PC-3 (cell line): ENCODE data around the gene NCF4. TPM values are rescaled to one million over a fixed set of nuclear protein-coding genes. Genes with fewer than 3 reads are reported as not detected.
A peak's percentile ranks its signal among the peaks of the same experiment; 100 is the strongest.

ENCODE experiments used
- ATAC-seq: fragments of 200-7000 bp; cut with Tn5 transposase; 2 replicates; pipeline ENCODE4 v1.9.1; 2020; ENCODE audit warnings: mild to moderate bottlenecking, moderate library complexity
- BruUV-seq: library from RNA; stranded (reverse); fragments of 400-500 nt; replicated peaks from 2 replicates; lab custom pipeline; 2021; lab: Mats Ljungman, UMichigan
- CTCF ChIA-PET: fragments of 300-600 bp; sonication (Branson Sonifier 250); formaldehyde crosslinking; loops from one replicate; lab custom pipeline; 2022; ENCODE audit warnings: antibody characterized with exemption; lab: Charles Lee
- POLR2A ChIA-PET: fragments of 300-600 bp; sonication (Branson Sonifier 250); formaldehyde crosslinking; loops from one replicate; lab custom pipeline; 2022; ENCODE audit warnings: antibody characterized with exemption; ENCODE audit not compliant: unreplicated experiment; lab: Charles Lee
- DNase-seq: peaks from one replicate; pipeline ENCODE4 v3.0.0-alpha.2; 2015
- H2AFZ ChIP-seq: fragments of 300-600 bp; sonication (generic); 2 replicates; pipeline ENCODE4 v1.6.0; 2016; ENCODE audit warnings: antibody characterized with exemption, low read length
- H3F3A ChIP-seq: fragments of 300-600 bp; sonication (generic); one replicate; pipeline ENCODE4 v1.6.0; 2017; ENCODE audit warnings: antibody characterized with exemption, low read length, control low read depth, mild to moderate bottlenecking; ENCODE audit not compliant: unreplicated experiment
- H3K27ac ChIP-seq: fragments of 300-600 bp; sonication (generic); 2 replicates; pipeline ENCODE4 v1.5.1; 2016; ENCODE audit warnings: mild to moderate bottlenecking, low read length
- H3K27me3 ChIP-seq: fragments of 300-600 bp; sonication (generic); 2 replicates; pipeline ENCODE4 v1.6.1; 2016; ENCODE audit warnings: low read length, mixed read lengths
- H3K36me3 ChIP-seq: fragments of 300-600 bp; sonication (generic); 2 replicates; pipeline ENCODE4 v1.6.1; 2016; ENCODE audit warnings: low read depth, mixed run types, low read length, mixed read lengths
- H3K4me1 ChIP-seq: fragments of 300-600 bp; sonication (generic); 2 replicates; pipeline ENCODE4 v1.5.1; 2016; ENCODE audit warnings: low read length; ENCODE audit not compliant: insufficient read depth
- H3K4me2 ChIP-seq: fragments of 300-600 bp; sonication (generic); 2 replicates; pipeline ENCODE4 v1.6.0; 2016; ENCODE audit warnings: low read length
- H3K4me3 ChIP-seq: fragments of 300-600 bp; sonication (generic); 2 replicates; pipeline ENCODE4 v1.5.1; 2016; ENCODE audit warnings: mild to moderate bottlenecking, low read length, mixed read lengths
- H3K79me2 ChIP-seq: fragments of 300-600 bp; sonication (generic); 2 replicates; pipeline ENCODE4 v1.6.1; 2017; ENCODE audit warnings: low read length, mixed read lengths
- H3K9ac ChIP-seq: fragments of 300-600 bp; sonication (generic); 2 replicates; pipeline ENCODE4 v1.6.0; 2016; ENCODE audit warnings: mild to moderate bottlenecking, low read length
- H3K9me2 ChIP-seq: fragments of 300-600 bp; sonication (generic); replicated peaks from 2 replicates; pipeline ENCODE4 v1.6.1; 2016; ENCODE audit warnings: mixed run types, low read length, mixed read lengths
- H3K9me3 ChIP-seq: fragments of 300-600 bp; sonication (generic); 2 replicates; pipeline ENCODE4 v1.6.1; 2016; ENCODE audit warnings: low read length, mixed read lengths
- H4K20me1 ChIP-seq: fragments of 300-600 bp; sonication (generic); 2 replicates; pipeline ENCODE4 v1.6.1; 2016; ENCODE audit warnings: low read length, mixed read lengths
- CTCF ChIP-seq: fragments of 300-600 bp; sonication (generic); conservative IDR thresholded peaks from 2 replicates; pipeline ENCODE4 v1.5.1; 2017; ENCODE audit warnings: antibody characterized with exemption, low read depth, mild to moderate bottlenecking, low read length
- EZH2 ChIP-seq: fragments of 300-600 bp; sonication (generic); IDR thresholded peaks from one replicate; pipeline ENCODE4 v1.6.1; 2017; ENCODE audit warnings: antibody characterized with exemption, mild to moderate bottlenecking, low read length; ENCODE audit not compliant: unreplicated experiment
- EZH2phosphoT487 ChIP-seq: fragments of 300-600 bp; sonication (generic); IDR thresholded peaks from 2 replicates; pipeline ENCODE4 v1.6.1; 2018; ENCODE audit warnings: mild to moderate bottlenecking, antibody characterized with exemption, low read length, borderline replicate concordance
- intact Hi-C: fragments of 100-400 bp; cut with micrococcal nuclease; formaldehyde crosslinking; loops from 2 replicates; pipeline ENCODE4 v1.9.0; 2023
- total RNA-seq: library from RNA; depleted of rRNA; stranded (reverse); fragments of >200 nt; gene quantifications from 2 replicates; pipeline ENCODE4 v1.2.3, GENCODE V29; 2014

The NCF4 gene
- total RNA-seq, 1 experiment from 2014 or later = 0.47 TPM

DNA sequence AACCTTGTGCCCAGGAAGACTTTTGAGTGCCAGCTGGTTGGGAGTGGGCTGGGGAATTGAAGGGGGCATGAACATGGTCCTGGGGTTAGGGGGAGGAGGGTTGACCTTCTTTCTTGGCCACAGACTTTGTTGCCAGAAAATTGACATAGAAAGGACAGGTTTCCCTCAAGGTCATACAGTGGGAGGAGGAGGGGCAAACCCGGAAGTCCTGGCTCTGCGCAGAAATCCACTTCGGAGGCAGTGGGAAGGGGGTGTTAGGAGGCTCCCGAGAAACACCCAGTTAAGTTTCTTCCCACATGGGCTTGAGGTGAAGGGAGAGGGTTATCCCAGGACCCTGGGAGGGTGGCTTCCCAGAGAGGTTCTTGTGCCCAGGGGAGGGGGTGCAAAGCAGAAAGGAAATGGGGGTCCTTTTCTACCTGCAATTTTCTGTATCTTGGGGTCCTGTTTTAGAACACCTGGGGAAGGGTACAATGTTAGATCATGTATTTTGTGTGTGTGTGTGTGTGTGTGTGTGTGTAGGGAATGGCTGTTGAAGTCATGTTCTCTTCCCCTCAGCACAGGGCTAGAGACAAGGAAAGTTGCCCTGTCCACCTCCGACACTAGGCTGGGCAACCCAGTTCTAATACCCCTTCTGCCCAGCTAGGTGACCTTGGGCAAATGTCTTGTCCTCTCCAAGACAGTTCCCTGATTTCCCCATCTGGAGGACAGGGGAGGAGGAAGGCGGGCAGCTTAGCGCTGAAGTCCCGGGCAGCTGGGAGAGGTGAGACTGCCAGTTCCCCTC lies 45.1 kb upstream of the NCF4 start:
- Histone ChIP-seq H4K20me1 (no peaks in the 10 kb centered on the region), H3K9me3 (no peaks in the 10 kb centered on the region), H3K9me2 (no peaks in the 10 kb centered on the region), H2AFZ (no peak overlapping the region), H3K9ac (no peak overlapping the region), H3K36me3 (no peaks in the 10 kb centered on the region), H3K4me3 (no peak overlapping the region), H3F3A (no peaks in the 10 kb centered on the region), H3K79me2 (no peaks in the 10 kb centered on the region), H3K4me2 (no peak overlapping the region), H3K27ac (no peak overlapping the region), H3K4me1 (no peaks in the 10 kb centered on the region), H3K27me3 (peaks cover 58% of the 10 kb centered on the region)
- no TSS peak for BruUV-seq
- ATAC-seq (no peak), DNase-seq (no peak)
- intact Hi-C loops = no loop called here
- CTCF ChIA-PET = no interaction called here
- POLR2A ChIA-PET = no interaction called here
- TF ChIP-seq EZH2 (no peak), CTCF (no peak), EZH2phosphoT487 (no peak)

GRCh38 chr22:36816339-36816635 lies 44.5 kb upstream of the NCF4 start:
- ATAC-seq (no peak), DNase-seq (no peak)
- 0 out of 2 replicates have a peak overlapping the region, but pooled peaks have one; percentile 59 for H3K4me2 ChIP-seq
- H4K20me1 ChIP-seq = no peaks in the 10 kb centered on the region
- TF ChIP-seq EZH2 (no peak), CTCF (no peak), EZH2phosphoT487 (no peak)
- intact Hi-C loops = no loop called here
- POLR2A ChIA-PET = no interaction called here
- BruUV-seq = no TSS peak
- no peaks in the 10 kb centered on the region for H3F3A ChIP-seq
- H3K27ac ChIP-seq = no peak overlapping the region
- H3K79me2 ChIP-seq = no peaks in the 10 kb centered on the region
- CTCF ChIA-PET = no interaction called here
- H3K36me3 ChIP-seq = no peaks in the 10 kb centered on the region
- peaks cover 58% of the 10 kb centered on the region for H3K27me3 ChIP-seq
- no peak overlapping the region for H3K9ac ChIP-seq
- H3K4me1 ChIP-seq = no peaks in the 10 kb centered on the region
- no peaks in the 10 kb centered on the region for H3K9me3 ChIP-seq
- no peaks in the 10 kb centered on the region for H3K9me2 ChIP-seq
- no peak overlapping the region for H2AFZ ChIP-seq
- H3K4me3 ChIP-seq = no peak overlapping the region

DNA sequence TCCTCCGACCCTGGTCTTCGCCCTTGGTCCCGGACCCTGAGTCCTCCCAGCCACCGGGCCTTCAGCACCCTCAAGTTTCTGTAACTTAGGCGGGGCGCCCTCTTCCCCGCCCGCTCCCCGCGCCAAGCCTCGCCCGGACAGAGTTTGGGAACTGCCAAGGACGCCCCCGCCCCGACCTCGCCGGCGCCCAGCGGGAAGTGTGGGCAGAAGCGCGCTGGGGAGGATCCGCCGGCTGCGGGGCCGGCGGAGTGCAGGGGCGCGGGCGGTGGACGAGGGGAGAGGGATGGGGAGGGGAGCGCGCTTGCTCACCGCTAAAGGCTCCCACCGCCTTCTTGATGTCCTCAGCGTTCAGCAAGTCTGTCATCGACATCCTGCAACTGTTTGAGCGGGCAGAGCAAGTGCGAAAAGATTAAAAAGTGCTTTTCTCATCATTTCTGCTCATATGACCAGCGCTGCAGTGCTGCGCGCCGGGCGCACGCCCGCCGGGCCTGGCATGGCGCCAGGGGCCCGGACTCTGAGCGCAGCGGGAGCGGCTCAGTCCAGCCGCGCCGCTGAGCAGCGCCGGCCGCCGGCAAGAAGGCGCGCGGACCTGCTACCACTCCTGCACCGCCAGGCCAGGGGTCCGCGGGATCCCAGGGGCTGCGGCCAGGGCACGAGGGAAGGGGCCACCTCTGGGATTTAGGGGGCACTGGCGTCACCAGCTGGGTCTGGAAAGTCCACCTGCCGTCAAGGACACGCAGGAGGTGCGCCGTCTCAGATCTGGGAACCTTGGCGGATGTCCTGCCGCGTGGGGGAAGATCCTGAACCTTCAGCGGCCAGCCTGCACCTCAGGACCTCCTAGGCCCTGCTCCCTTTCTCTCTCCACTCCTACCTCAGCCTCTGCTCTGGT lies 43.9 kb upstream of the NCF4 start, which contains the start of gene PVALB:
PVALB (minus strand) TSS at position 400 of the 889 bp plus-strand sequence; CDS start at position 370, 30 bp downstream.
- ChIA-PET CTCF (no interaction called here), POLR2A (no interaction called here)
- BruUV-seq = no TSS peak
- Histone ChIP-seq H3F3A (no peaks in the 10 kb centered on the region), H3K9me3 (no peaks in the 10 kb centered on the region), H4K20me1 (no peaks in the 10 kb centered on the region), H3K4me2 (peak within 1 kb of the TSS; percentile 59; the same call in 1 of the 2 replicates), H2AFZ (no peak within 1 kb of the TSS), H3K36me3 (no peaks in the 10 kb centered on the region), H3K9me2 (no peaks in the 10 kb centered on the region), H3K4me3 (peak within 1 kb of the TSS; percentile 42; the same call in 1 of the 2 replicates), H3K27me3 (peaks cover 58% of the 10 kb centered on the region), H3K9ac (no peak within 1 kb of the TSS), H3K79me2 (no peaks in the 10 kb centered on the region), H3K4me1 (no peaks in the 10 kb centered on the region), H3K27ac (no peak within 1 kb of the TSS)
- intact Hi-C loops = no loop called here
- ATAC-seq (peak; percentile 51), DNase-seq (peak; percentile 29)
- TF ChIP-seq EZH2phosphoT487 = no peak; the same call in 1 of the 2 replicates
- TF ChIP-seq EZH2 = peak; percentile 68
